NCI-H1694 (cell line): ENCODE measurements around the gene ADCK2.
"Not testable (repeated sequence)": the region's sequence is repeated elsewhere in the genome, so short reads cannot be mapped to it uniquely, and the experiment has no call there.

ENCODE experiments used
- DNase-seq: peaks from one replicate; lab custom pipeline; 2025; lab: John Stamatoyannopoulos, UW

The ADCK2 gene, protein sequence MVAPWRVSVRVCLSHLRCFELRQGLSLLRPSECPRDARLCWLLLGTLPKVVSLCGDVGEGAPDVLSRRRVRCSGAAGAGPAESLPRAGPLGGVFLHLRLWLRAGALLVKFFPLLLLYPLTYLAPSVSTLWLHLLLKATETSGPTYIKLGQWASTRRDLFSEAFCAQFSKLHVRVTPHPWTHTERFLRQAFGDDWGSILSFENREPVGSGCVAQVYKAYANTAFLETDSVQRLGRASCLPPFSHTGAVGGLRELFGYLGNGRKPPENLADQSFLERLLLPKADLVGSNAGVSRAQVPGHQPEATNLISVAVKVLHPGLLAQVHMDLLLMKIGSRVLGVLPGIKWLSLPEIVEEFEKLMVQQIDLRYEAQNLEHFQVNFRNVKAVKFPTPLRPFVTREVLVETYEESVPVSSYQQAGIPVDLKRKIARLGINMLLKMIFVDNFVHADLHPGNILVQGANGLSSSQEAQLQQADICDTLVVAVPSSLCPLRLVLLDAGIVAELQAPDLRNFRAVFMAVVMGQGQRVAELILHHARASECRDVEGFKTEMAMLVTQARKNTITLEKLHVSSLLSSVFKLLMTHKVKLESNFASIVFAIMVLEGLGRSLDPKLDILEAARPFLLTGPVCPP

DNA sequence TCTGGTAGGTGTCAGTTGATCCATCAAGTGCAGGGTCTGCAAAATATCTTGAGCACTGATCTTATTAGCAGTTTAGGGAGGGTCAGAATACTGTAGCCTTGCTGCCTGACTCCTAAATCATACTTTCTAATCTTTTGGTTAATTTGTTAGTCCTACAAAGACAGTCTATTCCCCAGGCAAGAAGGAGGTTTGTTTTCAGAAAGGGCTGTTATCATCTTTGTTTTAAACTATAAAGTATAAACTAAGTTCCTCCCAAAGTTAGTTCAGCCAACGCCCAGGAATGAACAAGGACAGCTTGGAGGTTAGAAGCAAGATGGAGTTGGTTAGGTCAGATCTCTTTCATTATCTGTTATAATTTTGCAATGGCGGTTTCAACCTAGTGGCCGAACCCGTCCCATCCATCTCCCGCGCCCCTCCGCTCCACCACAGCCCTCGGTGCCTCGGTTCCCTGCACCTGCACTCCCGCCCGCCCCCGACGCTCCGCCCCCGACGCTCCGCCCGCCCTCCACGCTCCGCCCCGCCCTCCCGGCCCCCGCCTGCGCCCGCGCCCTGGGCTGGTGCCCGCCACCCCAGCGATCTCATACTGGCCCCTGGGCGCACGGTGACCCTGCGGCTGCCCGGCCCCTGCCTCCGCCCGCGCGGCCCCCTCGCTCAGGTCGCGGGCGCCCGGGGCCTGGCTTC is at the start of gene ADCK2:
TSS of gene ADCK2 (plus strand) at position 564 of the 681 bp plus-strand sequence. CDS start 386 bp downstream, outside the sequence.
- peak; percentile 18 for DNase-seq

DNA sequence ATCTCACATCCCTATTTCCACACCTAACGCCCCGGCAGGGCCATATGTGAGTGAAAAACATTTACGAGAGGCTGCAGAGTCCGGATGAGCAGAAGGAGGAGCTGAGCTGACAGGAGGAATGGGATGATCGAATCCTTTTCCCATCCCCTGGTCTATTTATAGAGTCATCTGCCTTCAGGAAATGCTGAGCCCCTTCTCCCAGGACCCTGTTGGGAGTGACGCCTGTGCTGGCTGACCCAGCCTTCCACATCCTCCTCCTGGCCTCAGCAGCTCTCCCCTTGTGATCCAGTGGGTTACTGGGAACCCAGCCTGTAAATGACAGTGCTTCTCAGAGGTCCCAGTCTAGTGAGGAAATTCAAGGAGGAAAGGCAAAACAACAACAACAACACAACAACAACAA is 48.8 kb upstream of the ADCK2 start:
- no peak for DNase-seq

DNA sequence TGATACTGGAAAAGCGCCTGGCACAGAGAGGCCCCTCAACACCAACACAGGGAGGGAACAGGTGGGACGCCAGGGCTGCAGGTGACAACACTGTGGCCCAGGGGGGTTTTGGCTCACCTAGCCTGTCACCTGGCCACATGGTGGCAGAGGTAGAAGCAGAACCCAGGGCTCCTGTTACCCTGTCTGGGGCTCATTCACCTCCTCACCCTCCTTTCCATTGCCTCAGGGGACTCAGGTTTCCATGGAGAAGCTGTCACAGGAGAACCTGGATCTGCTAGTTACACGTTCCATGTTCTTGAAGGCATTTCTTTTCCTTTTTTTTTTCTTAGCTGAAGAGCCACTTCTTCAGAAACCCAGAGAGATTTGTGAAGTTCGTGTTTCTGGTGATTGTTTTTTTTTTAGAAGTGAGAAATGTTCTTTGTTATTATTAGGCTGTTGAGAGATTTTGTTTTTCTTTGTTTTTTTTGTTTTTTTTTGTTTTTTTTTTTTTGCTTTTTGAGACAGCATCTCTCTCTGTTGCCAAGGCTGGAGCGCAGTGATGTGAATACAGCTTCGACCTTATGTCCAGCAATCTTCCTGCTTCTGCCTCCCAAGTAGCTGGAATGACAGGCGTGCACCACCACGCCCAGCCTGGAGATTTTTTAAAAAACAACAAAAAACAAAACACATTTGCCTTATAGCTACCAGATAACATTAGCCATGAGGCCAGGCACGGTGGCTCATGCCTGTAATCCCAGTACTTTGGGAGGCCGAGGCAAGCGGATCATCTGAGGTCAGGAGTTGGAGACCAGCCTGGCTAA is 48.2 kb upstream of the ADCK2 start:
- no peak for DNase-seq

DNA sequence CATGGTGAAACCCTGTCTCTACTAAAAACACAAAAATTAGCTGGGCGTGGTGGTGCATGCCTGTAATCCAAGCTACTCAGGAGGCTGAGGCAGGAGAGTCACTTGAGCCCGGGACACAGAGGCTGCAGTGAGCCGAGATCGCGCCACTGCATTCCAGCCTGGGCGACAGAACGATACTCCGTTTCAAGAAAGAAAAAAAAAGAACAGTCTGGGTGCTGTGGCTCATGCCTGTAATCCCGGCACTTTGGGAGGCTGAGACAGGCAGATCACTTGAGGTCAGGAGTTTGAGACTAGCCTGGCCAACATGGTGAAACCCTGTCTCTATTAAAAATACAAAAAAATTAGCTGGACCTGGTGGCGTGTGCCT is 47.6 kb upstream of the ADCK2 start:
- DNase-seq, result not testable (repeated sequence)

DNA sequence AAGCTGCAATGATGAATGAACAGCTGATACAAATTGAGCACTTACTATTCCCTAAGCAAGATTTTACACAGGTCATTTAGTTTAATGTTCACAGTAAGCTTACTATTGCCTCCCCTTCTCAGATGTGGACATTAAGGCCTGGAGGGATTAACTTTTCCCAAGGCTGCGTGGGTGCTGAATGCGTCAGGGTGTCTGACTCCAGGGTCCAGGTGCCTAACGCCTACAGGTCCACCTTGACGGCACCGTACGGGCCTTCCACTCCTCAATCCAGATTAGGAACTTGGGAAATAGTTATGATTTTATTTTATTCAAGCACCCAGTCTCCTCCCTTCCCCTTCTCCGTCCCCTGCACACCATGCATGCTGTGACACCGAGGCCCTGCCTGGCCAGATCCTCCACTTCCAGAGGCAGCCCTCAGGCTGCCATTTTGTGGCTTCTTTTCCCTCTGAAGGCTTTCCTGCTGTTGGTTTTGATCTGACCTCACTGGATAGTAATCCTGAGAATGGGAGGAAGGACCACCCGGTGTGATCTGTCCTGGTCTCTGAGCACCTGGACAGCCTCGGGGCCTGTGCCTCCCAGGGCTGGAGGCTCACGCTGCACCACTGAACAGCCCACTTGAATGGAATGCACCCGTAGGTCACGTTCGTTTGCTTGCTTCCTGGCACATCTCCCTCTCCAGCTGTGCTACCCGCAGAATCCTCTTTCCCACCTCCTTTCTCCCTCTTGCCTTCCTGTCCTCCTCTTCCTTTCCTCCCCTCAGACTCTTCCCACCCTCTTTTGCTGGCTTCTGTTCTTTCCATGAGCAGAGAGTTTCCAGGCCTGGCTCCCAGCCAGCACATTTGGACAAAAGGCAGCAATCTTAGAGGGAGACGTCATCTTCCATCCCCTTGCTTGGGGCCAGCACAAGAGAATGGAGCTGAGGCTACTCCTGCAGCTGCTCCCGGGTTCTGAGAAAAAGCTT is 46.6 kb upstream of the ADCK2 start:
- DNase-seq, result no peak

DNA sequence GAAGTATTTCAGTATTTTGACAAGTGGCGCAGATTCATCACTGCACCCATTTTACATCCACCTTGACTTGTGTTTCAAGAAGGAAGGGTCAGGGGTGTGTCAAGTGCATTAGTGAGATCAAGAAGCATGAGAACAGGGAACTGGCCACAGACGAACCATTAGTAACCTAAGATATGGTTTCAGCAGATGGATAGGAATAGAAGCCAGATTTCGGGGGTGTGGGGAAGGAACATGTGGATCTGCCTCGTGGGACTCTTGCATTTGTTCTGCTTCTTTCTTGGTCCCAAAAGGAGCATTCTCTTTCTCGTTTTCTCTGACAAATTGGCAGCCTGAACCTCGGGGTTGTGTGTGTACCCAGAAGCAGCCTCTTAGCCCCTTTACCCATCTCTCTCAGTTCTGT is 41.7 kb upstream of the ADCK2 start:
- no peak for DNase-seq

DNA sequence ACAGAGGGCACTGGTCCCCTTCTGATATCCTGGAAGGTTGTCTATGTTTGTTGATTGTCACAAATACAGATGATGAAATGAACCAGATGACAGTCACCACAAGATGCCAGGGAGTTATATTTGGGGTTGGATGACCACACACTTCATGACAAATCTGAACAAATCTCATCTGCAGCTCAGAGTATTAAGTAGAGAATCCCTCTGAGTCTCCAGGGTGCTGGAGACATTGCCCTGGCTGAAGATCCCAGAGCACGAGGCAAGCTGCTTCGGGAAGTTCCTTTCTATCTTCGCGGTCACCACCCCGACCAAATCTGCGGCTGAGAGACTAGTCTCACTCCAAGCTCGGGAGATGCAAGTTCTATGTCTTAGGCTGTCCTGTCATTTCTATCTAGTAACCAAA is 41.1 kb upstream of the ADCK2 start:
- no peak for DNase-seq

DNA sequence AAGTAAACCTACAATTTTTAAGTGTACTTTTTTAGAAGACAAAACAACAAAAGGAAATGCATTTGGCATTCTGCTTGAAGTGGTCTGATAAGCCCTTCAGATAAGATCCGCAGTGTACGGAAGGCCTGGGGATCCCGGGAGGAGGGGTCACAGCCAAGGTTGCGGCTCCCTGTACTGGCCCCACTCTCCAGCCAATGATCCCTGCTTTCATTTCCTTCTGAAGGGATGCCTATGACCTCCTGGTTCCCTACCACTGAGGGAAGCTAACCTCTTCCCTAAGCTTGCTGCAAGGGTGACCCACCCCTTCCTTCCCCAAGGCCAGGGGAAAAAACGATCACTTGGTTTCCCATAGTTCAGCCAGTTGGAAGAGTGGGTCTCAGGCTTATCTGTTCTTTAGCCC is 37.4 kb upstream of the ADCK2 start:
- DNase-seq, result no peak

DNA sequence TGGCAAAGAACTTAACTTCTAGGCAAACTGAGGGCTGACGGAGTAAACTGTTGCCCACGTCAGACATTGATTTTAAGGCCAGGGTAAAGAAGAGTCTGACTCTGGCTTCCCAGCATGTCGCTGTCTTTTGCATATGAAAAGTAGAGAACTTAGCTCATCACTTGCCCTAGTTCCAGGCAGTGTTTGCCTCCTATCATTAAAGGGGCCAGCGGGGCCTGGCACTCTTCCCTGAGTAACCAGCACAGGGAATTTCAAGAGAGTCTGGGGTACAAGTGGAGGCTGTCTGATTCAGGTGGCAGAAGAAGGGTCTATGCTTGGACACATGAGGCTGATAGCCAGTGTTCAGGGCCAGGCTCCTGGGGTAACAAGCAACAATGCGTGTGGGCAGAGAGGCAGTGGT is 36.9 kb upstream of the ADCK2 start:
- no peak for DNase-seq

DNA sequence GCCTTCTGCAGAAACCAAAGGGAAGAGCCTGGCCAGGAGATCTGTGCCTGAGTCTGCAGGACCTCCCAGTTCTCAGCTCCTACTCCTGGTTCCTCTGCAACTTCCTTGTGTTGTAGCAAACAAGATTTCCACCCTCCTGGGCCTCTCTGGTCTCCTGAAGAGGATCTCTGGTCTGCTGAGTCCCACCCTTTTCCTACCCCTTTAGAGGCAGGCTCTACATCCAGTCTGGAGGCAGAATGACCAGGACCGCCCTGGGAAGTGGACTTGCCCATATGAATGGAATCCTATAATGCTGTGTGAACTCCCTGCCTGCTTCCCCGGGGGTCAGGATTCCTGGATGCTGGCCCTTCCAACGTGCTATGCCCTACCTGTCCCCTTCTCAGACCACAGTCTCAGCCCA is 35.3 kb upstream of the ADCK2 start:
- DNase-seq, result no peak

DNA sequence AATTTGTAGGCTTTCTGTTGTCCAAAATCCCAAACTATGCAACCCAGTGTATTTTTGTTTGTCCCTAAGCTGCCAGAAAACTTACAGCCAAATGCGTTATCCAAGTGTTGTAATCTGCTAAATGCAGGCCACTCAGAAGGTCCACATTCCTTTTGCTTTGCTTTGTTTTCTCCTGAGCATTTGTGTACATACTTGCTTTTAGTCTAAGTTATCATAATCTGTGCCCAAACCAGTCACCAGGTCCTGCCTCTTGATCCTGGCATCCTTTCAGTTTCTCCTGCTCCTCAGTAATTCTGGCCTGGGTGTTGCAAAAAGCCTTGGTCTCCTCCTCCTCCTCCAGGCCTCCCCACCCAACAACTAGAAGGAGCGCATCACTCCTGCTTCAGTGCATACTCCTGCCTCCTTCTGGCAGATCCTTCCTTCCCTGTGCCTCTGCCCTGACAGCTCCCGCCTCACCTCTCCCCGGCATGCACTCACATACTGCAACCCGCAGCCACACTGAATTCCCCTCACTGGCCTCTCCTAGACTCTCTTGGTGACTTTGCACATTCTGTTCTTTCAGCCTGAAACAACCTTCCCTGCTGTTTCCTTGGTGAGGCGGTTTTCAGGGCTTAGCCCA is 34.5 kb upstream of the ADCK2 start:
- no peak for DNase-seq

DNA sequence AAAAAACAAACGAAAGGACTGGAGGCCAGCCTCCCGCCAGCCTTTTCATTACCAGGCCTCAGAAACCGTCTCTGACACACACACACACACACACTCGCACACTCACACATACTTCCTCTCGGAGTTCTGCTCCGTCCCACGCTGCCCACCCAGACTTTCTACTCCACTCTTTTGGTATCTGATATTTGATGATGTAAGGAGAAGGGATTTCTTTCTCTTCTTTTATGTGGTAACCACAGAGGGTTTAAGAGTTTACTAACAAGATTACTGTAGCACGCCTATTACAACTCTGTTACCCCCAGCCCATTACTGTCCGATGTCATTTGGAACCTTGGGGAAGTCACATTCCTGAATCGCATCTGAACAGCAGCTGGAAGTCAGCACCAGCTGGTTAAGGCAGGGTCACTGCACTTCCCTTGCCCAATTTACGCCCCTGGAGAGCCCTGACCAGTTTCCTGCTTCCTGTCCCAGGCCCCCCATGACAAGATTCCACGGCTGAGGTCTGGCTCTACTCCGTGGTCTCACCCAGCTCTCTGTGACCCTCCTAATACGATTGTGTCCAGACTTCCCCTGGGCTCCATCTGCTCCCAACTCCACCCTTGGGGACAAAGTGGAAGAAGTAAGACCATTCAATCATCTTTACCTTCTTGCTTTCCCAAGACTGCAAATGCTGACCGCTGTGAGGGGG is 33.2 kb upstream of the ADCK2 start:
- no peak for DNase-seq

DNA sequence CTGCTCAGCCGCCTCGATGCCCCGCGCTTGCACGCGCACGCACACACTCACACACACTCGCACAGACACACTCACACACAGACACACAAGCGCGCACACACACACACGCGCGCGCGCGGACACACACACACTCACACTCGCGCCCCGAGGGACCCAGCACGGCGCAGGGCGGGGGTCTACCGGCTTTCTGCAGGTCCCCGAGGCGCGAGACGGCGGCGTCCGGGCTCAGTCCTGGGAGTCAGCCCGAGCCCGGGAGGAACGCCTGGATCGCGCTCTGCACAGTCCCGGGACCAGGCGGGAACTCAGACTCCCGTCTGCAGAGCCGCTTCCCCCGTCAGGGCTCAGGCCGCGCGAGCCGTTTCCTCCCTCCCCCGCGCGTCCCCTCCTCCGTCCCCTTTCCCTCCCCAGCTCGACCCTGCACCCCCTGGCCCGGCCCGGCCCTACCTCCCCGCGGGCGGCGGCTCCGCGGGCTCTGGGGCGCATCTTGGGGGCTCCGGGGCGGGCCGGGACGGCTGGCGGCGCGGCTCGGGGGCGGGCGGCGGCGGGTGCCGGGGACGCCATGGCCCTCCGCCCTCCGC is 32.6 kb upstream of the ADCK2 start:
- DNase-seq, result no peak

DNA sequence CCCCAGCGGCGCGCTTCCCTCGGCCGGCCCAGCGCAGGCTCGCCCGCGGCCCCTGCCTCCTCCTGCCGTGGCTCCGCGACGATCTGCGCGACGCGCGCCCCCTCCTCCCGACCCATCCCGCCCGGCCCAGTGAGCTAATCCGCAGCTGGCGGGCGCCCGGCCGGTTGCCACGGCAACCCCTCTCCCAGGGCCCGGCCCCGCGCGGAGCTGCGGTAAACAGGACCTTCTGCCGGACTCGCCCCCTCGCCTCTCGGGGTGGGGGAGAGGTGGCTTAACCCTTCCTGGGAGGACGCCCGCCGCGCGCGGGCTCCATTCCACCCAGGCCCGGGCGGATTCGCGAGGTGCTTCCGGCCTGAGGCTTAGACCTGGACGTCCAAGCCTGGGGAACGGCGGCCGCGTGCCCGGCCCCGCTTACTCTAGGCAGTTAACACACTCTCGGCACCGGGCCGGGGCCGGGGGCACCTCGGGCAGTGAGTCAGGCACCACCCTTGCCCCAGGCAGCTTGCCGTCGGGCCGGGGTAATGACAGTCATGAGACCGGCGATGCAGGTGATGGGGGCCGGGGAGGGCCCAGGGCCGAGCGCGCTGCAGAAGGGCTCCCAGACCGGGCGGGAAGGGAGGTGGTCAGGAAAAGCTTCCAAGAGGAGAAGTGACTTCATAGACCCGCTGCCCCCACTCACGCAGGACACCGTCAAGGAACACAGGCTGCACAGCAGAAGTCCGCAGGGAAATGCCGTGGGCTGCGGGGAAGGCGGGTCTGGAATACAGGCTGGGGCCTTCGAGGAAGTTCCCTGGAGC is 31.8 kb upstream of the ADCK2 start, which contains the start of gene DENND2A:
TSS of gene DENND2A (minus strand) at position 87 of the 797 bp plus-strand sequence. CDS start 38,416 bp downstream, outside the sequence.
- DNase-seq, result no peak

DNA sequence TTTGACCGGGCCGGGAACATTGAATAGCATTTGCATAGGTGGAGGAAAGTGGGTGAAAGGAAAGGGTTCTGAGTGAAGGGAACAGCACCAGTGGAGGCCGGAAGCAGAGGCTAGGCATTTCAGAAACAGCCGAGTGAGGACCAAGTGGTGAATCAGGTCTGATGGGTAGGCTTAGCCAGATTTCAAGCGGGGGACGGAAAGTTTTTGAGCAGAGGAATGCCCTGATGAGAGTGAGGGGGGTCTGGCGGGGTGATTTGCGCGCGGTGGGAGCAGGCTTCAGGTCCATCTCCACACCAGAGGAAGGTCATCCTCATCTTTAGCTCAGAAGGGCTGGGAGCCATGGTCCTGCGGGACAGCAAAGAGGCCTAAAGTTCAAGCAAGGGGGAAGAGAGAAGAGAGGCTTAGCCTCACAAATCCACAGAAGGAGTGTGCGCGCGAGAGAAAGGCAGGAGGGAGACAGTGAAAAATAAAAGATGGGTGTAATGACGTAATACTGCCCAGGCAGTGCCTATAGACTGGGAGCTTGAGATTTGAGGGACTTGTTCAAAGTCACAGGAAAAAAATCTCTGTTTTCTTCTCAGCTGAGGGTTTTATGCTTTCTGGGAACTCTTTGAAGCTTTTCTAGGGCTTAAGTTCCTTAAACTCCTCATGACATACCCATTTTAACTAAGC is 31.1 kb upstream of the ADCK2 start:
- DNase-seq, result no peak

DNA sequence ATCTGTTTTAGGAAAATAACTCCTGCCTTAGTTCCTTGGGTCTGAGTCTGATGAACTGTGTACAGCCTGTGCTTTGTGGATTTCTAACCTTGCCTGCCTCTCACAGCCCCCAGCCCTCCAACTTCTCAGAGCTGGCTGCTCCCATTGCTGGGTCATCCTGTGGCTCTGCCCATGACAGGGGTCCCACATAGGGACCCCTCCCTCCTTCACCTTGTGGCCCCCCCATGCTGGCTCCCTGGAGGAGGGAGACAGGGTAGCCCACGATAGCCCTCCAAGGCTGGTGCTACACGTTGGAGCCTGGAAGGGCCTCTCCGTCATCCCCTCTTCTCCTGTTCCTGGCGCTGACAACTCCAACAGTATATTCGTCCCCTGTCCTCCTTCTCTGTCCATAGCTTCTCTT is 29.3 kb upstream of the ADCK2 start:
- no peak for DNase-seq

DNA sequence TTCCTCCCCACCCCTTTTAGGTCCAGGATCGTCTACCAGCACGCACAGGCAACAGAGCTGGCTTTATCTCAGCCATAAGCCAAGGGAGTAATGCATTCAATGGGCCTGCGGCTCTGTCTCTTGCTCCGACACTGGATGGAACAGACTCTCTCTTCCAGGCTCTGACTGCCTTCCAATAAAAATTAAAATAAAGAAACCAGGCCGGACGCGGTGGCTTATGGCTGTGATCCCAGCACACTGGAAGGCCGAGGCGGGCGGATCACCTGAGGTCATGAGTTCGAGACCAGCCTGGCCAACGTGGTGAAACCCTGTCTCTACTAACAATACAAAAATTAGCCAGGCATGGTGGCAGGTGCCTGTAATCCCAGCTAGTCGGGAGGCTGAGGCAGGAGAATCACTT is 28.0 kb upstream of the ADCK2 start:
- not testable (repeated sequence) for DNase-seq
